GM21526 (cell line): ENCODE measurements around the gene NELL2.
"Not testable (repeated sequence)": the region's sequence is repeated elsewhere in the genome, so short reads cannot be mapped to it uniquely, and the experiment has no call there.

Experiments used
- ATAC-seq: cut with Tn5 transposase; IDR thresholded peaks from one replicate; pipeline ENCODE4 v1.9.1; 2021; ENCODE audit warnings: moderate library complexity; ENCODE audit not compliant: unreplicated experiment, low FRiP score

The NELL2 gene

GRCh38 chr12:44703182-44703910 lies 172.8 kb downstream of the NELL2 start:
- no peak for ATAC-seq

GRCh38 chr12:44697511-44697910 lies 178.6 kb downstream of the NELL2 start:
- no peak for ATAC-seq

GRCh38 chr12:44696542-44696941 lies 179.6 kb downstream of the NELL2 start:
- no peak for ATAC-seq

GRCh38 chr12:44694017-44694416 lies 182.1 kb downstream of the NELL2 start:
- ATAC-seq = no peak

- ATAC-seq = no peak
These were observed 186.5 kb downstream of the NELL2 start for GRCh38 chr12:44689587-44689986.

GRCh38 chr12:44686821-44687432 lies 189.2 kb downstream of the NELL2 start:
- ATAC-seq = not testable (repeated sequence)

- no peak for ATAC-seq
These were observed 198.4 kb downstream of the NELL2 start for GRCh38 chr12:44677724-44678123.

- ATAC-seq = no peak
These were observed 201.2 kb downstream of the NELL2 start for GRCh38 chr12:44674875-44675274.

GRCh38 chr12:44673811-44674210 lies 202.3 kb downstream of the NELL2 start:
- no peak for ATAC-seq

GRCh38 chr12:44672042-44672441 lies 204.1 kb downstream of the NELL2 start:
- ATAC-seq = no peak

- ATAC-seq = no peak
These were observed 207.7 kb downstream of the NELL2 start for GRCh38 chr12:44668443-44668842.

- ATAC-seq = no peak
These were observed 208.7 kb downstream of the NELL2 start for GRCh38 chr12:44667461-44667860.

- no peak for ATAC-seq
These were observed 212.8 kb downstream of the NELL2 start for GRCh38 chr12:44663291-44663690.

- no peak for ATAC-seq
These were observed 220.3 kb downstream of the NELL2 start for GRCh38 chr12:44655846-44656245.

GRCh38 chr12:44654646-44655639 lies 221.2 kb downstream of the NELL2 start:
- no peak for ATAC-seq

- no peak for ATAC-seq
These were observed 222.1 kb downstream of the NELL2 start for GRCh38 chr12:44653861-44654527.

GRCh38 chr12:44649693-44650092 lies 226.4 kb downstream of the NELL2 start:
- ATAC-seq = no peak

GRCh38 chr12:44647917-44648690 lies 228.0 kb downstream of the NELL2 start:
- no peak for ATAC-seq

GRCh38 chr12:44640427-44641190 lies 235.5 kb downstream of the NELL2 start:
- no peak for ATAC-seq
